Stomach (tissue), 4 donors: ENCODE data around the gene SSC5D.

ENCODE experiments used
- EP300 ChIP-seq: sonication (generic); formaldehyde crosslinking; IDR thresholded peaks from one replicate; pipeline ENCODE4 v1.6.1; 2017; ENCODE audit warnings: antibody characterized with exemption
- POLR2A ChIP-seq, 4 donors: fragments of 450-650 bp; IDR thresholded peaks; one replicate each; pipeline ENCODE4 v1.6.1; 2016; ENCODE audit warnings: antibody characterized with exemption in 4 of 4, control low read depth in 2 of 4, mild to moderate bottlenecking in 1 of 4, moderate library complexity in 1 of 4
- POLR2AphosphoS5 ChIP-seq, 3 donors: sonication (generic); formaldehyde crosslinking; IDR thresholded peaks; one replicate each; pipeline ENCODE4 v1.6.1; 2016; ENCODE audit warnings: antibody characterized with exemption in 3 of 3
- TF ChIP-seq, protein P1 (sequence below), 7 experiments: fragments of 450-650 bp in 4 of 7; fragments of 200-600 bp in 3 of 7; sonication (generic) in 3 of 7; IDR thresholded peaks; one replicate each; pipeline ENCODE4 v1.5.1; 2016 to 2019; ENCODE audit warnings: antibody characterized with exemption in 7 of 7, control low read depth in 2 of 7, mild to moderate bottlenecking in 1 of 7

DNA sequence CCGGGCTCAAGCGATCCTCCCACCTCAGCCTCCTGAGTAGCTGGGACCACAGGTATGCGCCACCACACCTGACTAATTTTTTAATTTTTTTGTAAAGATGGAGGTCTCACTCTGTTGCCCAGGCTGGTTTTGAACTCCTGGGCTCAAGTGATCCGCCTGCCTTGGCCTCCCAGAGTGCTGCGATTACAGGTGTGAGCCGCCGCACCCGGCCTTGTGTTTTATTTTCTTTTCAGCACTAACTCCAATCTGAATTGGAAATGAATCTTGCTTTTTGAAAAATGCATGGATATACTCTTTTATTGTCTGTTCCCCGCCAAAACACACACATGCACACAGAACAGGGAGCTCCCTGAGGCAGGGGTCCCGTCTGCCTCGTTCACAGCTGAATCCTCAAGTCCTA lies 25.5 kb upstream of the SSC5D start:
- TF ChIP-seq, protein P1, sequence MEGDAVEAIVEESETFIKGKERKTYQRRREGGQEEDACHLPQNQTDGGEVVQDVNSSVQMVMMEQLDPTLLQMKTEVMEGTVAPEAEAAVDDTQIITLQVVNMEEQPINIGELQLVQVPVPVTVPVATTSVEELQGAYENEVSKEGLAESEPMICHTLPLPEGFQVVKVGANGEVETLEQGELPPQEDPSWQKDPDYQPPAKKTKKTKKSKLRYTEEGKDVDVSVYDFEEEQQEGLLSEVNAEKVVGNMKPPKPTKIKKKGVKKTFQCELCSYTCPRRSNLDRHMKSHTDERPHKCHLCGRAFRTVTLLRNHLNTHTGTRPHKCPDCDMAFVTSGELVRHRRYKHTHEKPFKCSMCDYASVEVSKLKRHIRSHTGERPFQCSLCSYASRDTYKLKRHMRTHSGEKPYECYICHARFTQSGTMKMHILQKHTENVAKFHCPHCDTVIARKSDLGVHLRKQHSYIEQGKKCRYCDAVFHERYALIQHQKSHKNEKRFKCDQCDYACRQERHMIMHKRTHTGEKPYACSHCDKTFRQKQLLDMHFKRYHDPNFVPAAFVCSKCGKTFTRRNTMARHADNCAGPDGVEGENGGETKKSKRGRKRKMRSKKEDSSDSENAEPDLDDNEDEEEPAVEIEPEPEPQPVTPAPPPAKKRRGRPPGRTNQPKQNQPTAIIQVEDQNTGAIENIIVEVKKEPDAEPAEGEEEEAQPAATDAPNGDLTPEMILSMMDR (IDR thresholded peaks at IDR 0.05), result no peak
- TF ChIP-seq EP300 (no peak), POLR2A (IDR thresholded peaks at IDR 0.05) (no peak), POLR2AphosphoS5 (IDR thresholded peaks at IDR 0.05) (no peak)
